ENCODE data around the gene KRTAP26-1.

DNA sequence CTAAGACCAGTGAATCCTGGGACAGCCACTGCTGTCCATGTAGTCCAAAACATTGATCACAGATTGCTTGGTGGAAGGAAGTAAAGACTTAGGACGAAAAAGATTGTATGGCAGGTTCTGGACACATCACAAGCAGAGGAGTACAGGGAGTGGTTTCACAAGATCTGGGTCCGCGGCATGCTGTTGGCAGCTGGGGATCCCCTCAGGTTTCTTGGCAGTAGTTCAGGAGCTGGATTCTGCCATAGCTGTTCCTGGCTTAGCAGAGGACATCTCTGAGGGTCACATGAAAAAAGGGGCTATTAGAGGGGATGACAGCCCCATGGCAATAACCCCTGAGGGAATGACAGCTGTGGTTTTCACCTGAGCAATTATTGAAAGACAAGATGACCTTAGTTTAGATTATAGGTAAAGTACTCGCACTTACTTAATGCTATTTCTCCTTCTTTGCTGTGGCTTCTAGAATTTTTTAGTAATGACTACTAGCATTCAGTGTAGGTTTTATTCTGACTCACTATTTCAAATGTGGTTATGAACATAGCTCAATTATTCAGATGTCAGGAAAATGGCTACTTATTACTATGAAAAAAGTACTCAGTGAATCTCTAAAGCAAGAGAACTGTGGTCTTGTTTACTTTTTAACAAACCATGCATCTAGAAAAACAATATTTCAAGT lies 9.2 kb upstream of the KRTAP26-1 start:
- TF ChIP-seq POLR2AphosphoS5 (IDR thresholded peaks at IDR 0.05): no peak
- TF ChIP-seq, protein P1, sequence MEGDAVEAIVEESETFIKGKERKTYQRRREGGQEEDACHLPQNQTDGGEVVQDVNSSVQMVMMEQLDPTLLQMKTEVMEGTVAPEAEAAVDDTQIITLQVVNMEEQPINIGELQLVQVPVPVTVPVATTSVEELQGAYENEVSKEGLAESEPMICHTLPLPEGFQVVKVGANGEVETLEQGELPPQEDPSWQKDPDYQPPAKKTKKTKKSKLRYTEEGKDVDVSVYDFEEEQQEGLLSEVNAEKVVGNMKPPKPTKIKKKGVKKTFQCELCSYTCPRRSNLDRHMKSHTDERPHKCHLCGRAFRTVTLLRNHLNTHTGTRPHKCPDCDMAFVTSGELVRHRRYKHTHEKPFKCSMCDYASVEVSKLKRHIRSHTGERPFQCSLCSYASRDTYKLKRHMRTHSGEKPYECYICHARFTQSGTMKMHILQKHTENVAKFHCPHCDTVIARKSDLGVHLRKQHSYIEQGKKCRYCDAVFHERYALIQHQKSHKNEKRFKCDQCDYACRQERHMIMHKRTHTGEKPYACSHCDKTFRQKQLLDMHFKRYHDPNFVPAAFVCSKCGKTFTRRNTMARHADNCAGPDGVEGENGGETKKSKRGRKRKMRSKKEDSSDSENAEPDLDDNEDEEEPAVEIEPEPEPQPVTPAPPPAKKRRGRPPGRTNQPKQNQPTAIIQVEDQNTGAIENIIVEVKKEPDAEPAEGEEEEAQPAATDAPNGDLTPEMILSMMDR (IDR thresholded peaks at IDR 0.05): no peak

Data from gastroesophageal sphincter (tissue), 3 donors.